Mucosa of descending colon (tissue), 3 donors: ENCODE measurements around the gene SRA1. TPM values are rescaled to one million over a fixed set of nuclear protein-coding genes. Genes with fewer than 3 reads are reported as not detected.

Experiments
- ATAC-seq: fragments of 200-7000 bp; cut with Tn5 transposase; one replicate; pipeline ENCODE4 v1.9.1; 2020; ENCODE audit warnings: mild to moderate bottlenecking, moderate library complexity
- DNase-seq, 3 donors: peaks; one replicate each; pipeline ENCODE4 v3.0.0-alpha.2; 2020
- H3K36me3 ChIP-seq: fragments of 200-600 bp; one replicate; pipeline ENCODE4 v1.8.0; 2021; ENCODE audit warnings: low read depth, mild to moderate bottlenecking
- H3K4me1 ChIP-seq: fragments of 200-600 bp; one replicate; pipeline ENCODE4 v1.8.0; 2021; ENCODE audit warnings: low read depth, mild to moderate bottlenecking
- H3K4me3 ChIP-seq: fragments of 200-600 bp; one replicate; pipeline ENCODE4 v1.8.0; 2021; ENCODE audit warnings: mild to moderate bottlenecking
- H3K9me3 ChIP-seq: fragments of 200-600 bp; one replicate; pipeline ENCODE4 v1.8.0; 2021; ENCODE audit warnings: mild to moderate bottlenecking
- CTCF ChIP-seq: fragments of 200-600 bp; IDR thresholded peaks from one replicate; pipeline ENCODE4 v1.8.0; 2022; ENCODE audit warnings: antibody characterized with exemption, mild to moderate bottlenecking
- intact Hi-C, 2 donors: fragments of 100-400 bp; cut with DNase I in 1 of 2; cut with micrococcal nuclease in 1 of 2; formaldehyde crosslinking; loops; one replicate each; pipeline versions ENCODE4 v1.11.0 to v1.11.1; 2022; cut with DNase I, micrococcal nuclease
- total RNA-seq, 3 donors: library from RNA; stranded (reverse); fragmentation: NEBNext Ultra II Directional in 2 of 3; extraction: Animal tissue kit (Norgen Biotek cat#: 25700) in 2 of 3; gene quantifications; one replicate each; pipeline versions ENCODE4 v1.2.1 to v1.2.4, GENCODE V29; 2021 to 2023
- donor health status: DM: no; HTN: no; CAD: no; lungs with moderate emphysema.
- donor health status: DM: no; HTN: no; CAD: no.
- donor health status: DM: no; HTN: yes; CAD: no.

Gene SRA1
- total RNA-seq, 3 donors from 2014 or later = 27.9 to 38.0 (median 31.8) TPM

GRCh38 chr5:140565780-140566095 lies 8.5 kb upstream of the SRA1 start:
- ATAC-seq (no peak), DNase-seq (no peak)
- Histone ChIP-seq H3K4me1 (peaks cover 22% of the 10 kb centered on the region), H3K9me3 (no peaks in the 10 kb centered on the region), H3K4me3 (no peak overlapping the region), H3K36me3 (peaks cover 6% of the 10 kb centered on the region)
- intact Hi-C loops = loop anchor here in 1 of 2 donors (10.0 kb wide), 1 partner anchor 69 kb away; the partner anchor contains the start of genes CD14 and TMCO6
- no peak for TF ChIP-seq CTCF

GRCh38 chr5:140565024-140565779 lies 7.9 kb upstream of the SRA1 start:
- Histone ChIP-seq H3K4me1 (peaks cover 22% of the 10 kb centered on the region), H3K36me3 (peaks cover 6% of the 10 kb centered on the region), H3K4me3 (peak overlapping the region; percentile 39), H3K9me3 (no peaks in the 10 kb centered on the region)
- TF ChIP-seq CTCF = no peak
- intact Hi-C loops = loop anchor here in 1 of 2 donors (10.0 kb wide), 1 partner anchor 70 kb away; the partner anchor contains the start of genes CD14 and TMCO6
- DNase-seq = no peak
- no peak for ATAC-seq

- ATAC-seq = peak; percentile 93
- Histone ChIP-seq H3K4me3 (peak within 1 kb of the TSS; percentile 39), H3K4me1 (peaks cover 18% of the 10 kb centered on the region), H3K9me3 (no peaks in the 10 kb centered on the region), H3K36me3 (peaks cover 6% of the 10 kb centered on the region)
- intact Hi-C loops = loop anchor here in 1 of 2 donors (10.0 kb wide), 1 partner anchor 70 kb away; the partner anchor contains the start of genes CD14 and TMCO6
- no peak for TF ChIP-seq CTCF
- DNase-seq = peak; percentile 95 to 98 (median 96)
Measured at GRCh38 chr5:140564196-140565023, 7.1 kb upstream of the SRA1 start, which contains the start of the genes APBB3 and SLC35A4. Gene APBB3, minus strand, starts transcription at chr5:140564598. Its CDS starts 353 bp downstream, at chr5:140564245. Gene SLC35A4, plus strand, starts transcription at chr5:140564828. Its CDS starts 2,342 bp downstream, at chr5:140567170.

GRCh38 chr5:140563596-140563995 lies 6.3 kb upstream of the SRA1 start:
- Histone ChIP-seq H3K9me3 (no peaks in the 10 kb centered on the region), H3K4me3 (peak overlapping the region; percentile 39), H3K4me1 (peaks cover 17% of the 10 kb centered on the region), H3K36me3 (peaks cover 6% of the 10 kb centered on the region)
- peak in 2 of 3 donors; percentile 40 to 64 for DNase-seq
- ATAC-seq = no peak
- TF ChIP-seq CTCF = no peak
- intact Hi-C loops = loop anchor here in 1 of 2 donors (10.0 kb wide), 1 partner anchor 71 kb away; the partner anchor contains the start of genes CD14 and TMCO6

- DNase-seq = no peak
- TF ChIP-seq CTCF = no peak
- intact Hi-C loops = loop anchor here in 1 of 2 donors (10.0 kb wide), 1 partner anchor 73 kb away; the partner anchor contains the start of genes CD14 and TMCO6
- no peaks in the 10 kb centered on the region for H3K36me3 ChIP-seq
- ATAC-seq = no peak
- no peak overlapping the region for H3K4me3 ChIP-seq
- peaks cover 22% of the 10 kb centered on the region for H3K4me1 ChIP-seq
- H3K9me3 ChIP-seq = no peaks in the 10 kb centered on the region
Measured at GRCh38 chr5:140561753-140562523, 4.7 kb upstream of the SRA1 start.
